HEK293T (cell line): ENCODE results near the gene TNFAIP8.

Experiments
- ARNT ChIP-seq: fragments of 450-650 bp; IDR thresholded peaks from 2 replicates; pipeline ENCODE4 v1.6.1; 2017; ENCODE audit warnings: mild to moderate bottlenecking
- BHLHE40 ChIP-seq: fragments of 450-650 bp; IDR thresholded peaks from 2 replicates; pipeline ENCODE4 v1.6.1; 2016; ENCODE audit warnings: mild to moderate bottlenecking, moderate library complexity, borderline replicate concordance
- ELF4 ChIP-seq: fragments of 450-650 bp; IDR thresholded peaks from 2 replicates; pipeline ENCODE4 v1.6.1; 2017; ENCODE audit warnings: antibody characterized with exemption
- FOXA1 ChIP-seq: fragments of 450-650 bp; IDR thresholded peaks from 2 replicates; pipeline ENCODE4 v1.6.1; 2016; ENCODE audit warnings: mild to moderate bottlenecking
- NFRKB ChIP-seq: fragments of 450-650 bp; IDR thresholded peaks from 2 replicates; pipeline ENCODE4 v1.6.1; 2016; ENCODE audit warnings: mild to moderate bottlenecking, moderate library complexity
- SUZ12 ChIP-seq: fragments of 450-650 bp; IDR thresholded peaks from 2 replicates; pipeline ENCODE4 v1.6.1; 2016; ENCODE audit warnings: mild to moderate bottlenecking
- TARDBP ChIP-seq: fragments of 450-650 bp; IDR thresholded peaks from 2 replicates; pipeline ENCODE4 v1.6.1; 2016
- ZNF384 ChIP-seq: fragments of 450-650 bp; IDR thresholded peaks from 2 replicates; pipeline ENCODE4 v1.6.1; 2016

GRCh38 chr5:119356612-119357188 is 881 bp downstream of the TNFAIP8 start:
- no peak for TF ChIP-seq BHLHE40
- no peak for TF ChIP-seq FOXA1
- no peak for TF ChIP-seq ZNF384
- no peak for TF ChIP-seq NFRKB
- TF ChIP-seq ELF4, result no peak
- TF ChIP-seq SUZ12, result no peak
- no peak for TF ChIP-seq TARDBP
- no peak for TF ChIP-seq ARNT
